GM10266 (cell line): ENCODE data around the gene ANAPC15.

Experiments
- DNase-seq: peaks from one replicate; pipeline ENCODE4 v3.0.0; 2012; ENCODE audit errors: extremely low spot score
- TF ChIP-seq, protein P1 (sequence below): IDR thresholded peaks from 2 replicates; pipeline ENCODE4 v1.5.1; 2012; ENCODE audit warnings: mild to moderate bottlenecking, low read depth; ENCODE audit not compliant: control insufficient read depth, insufficient read depth; ENCODE audit errors: missing control alignments

ANAPC15 gene

DNA sequence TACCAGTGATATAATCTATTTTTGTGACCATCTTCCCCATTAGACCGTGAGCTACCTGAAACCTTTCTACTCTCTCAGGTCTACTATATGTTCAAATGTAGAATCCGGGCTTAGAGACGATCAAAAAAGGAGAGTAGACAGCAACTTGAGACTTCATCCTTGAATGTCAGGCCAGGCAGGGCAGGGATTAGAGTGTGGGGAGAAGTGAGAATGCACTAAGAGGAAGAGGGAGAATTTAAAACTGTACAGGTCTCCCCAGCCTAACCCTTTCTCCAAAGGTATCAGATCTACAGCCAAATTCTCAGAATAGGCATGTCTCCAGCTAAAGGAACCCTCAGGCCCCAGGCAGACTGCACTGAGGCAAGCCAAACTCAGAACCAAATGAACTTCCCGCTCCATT, 10.3 kb downstream of the ANAPC15 start:
- no peak for DNase-seq
- TF ChIP-seq, protein P1, sequence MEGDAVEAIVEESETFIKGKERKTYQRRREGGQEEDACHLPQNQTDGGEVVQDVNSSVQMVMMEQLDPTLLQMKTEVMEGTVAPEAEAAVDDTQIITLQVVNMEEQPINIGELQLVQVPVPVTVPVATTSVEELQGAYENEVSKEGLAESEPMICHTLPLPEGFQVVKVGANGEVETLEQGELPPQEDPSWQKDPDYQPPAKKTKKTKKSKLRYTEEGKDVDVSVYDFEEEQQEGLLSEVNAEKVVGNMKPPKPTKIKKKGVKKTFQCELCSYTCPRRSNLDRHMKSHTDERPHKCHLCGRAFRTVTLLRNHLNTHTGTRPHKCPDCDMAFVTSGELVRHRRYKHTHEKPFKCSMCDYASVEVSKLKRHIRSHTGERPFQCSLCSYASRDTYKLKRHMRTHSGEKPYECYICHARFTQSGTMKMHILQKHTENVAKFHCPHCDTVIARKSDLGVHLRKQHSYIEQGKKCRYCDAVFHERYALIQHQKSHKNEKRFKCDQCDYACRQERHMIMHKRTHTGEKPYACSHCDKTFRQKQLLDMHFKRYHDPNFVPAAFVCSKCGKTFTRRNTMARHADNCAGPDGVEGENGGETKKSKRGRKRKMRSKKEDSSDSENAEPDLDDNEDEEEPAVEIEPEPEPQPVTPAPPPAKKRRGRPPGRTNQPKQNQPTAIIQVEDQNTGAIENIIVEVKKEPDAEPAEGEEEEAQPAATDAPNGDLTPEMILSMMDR: no peak

DNA sequence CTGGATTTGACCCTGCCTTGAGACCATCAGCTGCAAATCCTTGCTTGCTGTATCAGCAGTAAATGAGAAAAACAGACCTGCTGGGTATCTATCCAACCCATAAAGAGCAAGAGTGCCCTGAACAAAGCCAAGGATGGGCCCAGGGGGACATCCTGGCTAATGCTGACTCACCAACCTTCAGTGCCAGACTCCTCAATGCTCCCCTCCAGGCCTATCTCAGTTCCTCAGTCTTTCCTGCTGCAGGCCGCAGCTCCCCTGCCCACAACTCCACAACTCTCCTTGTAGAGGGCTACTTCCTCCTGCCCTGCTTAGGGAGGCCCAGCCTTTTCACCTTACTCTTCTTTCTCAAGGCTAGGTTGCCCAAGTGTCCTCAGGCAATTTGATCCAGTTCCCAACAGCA, 12.0 kb downstream of the ANAPC15 start:
- DNase-seq: no peak
- TF ChIP-seq, protein P1: no peak

DNA sequence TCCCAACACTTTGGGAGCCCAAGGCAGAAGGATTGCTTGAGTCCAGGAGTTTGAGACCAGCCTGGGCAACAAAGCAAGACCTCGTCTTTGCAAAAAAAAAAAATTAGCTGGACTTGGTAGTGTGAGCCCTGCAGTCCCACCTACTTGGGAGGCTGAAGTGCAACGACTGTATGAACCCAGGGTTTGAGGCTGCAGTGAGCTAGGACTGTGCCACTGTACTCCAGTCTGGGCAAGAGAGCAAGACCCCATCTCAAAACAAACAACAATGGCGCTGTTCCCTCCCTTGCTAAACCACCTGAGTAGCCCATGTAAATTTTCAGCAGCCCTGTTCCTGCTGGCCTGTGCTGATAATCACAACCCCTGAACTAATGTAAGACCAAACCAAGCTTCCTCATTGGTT, 12.5 kb downstream of the ANAPC15 start:
- DNase-seq: no peak
- TF ChIP-seq, protein P1: no peak

DNA sequence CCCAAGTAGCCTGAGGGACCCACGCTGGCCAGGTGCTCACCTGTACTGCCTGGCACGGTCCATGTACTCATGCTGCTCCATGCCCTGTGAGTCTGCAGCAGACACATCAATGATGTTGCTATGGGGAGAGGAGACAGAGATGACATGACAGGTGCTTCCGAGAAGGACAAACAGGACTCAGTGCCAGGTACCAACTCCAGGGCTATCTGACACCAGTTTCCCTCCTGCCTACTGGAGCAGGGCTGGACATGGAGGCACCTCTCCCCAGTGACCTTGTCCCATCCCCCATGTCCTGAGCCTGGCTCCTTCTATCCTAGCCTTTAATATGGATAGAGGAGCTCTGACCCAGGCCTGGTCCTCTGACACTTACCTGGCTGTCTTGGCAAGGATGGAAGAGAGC, 13.8 kb downstream of the ANAPC15 start:
- TF ChIP-seq, protein P1: no peak
- no peak for DNase-seq

DNA sequence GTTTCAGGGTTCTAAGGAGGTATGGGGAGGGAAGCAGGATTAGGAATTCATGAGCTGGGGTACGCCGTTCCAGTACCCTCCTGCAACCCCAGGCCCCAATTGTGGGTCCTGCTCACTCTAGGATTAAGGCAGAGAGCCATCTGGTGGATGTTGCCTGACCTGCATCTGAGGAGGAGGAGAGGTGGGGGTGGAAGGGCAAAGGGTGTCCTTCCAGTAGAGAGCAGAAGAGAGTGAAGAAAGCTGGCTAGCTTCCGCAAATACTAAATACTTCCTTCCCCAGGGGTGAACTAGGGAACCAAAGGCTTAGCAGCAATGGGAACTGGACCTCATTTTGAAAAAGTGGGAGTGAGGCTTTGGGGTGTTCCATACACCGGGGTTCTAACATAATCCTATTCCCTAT, 21.2 kb downstream of the ANAPC15 start:
- DNase-seq: peak; percentile 74
- TF ChIP-seq, protein P1: peak; percentile 92

DNA sequence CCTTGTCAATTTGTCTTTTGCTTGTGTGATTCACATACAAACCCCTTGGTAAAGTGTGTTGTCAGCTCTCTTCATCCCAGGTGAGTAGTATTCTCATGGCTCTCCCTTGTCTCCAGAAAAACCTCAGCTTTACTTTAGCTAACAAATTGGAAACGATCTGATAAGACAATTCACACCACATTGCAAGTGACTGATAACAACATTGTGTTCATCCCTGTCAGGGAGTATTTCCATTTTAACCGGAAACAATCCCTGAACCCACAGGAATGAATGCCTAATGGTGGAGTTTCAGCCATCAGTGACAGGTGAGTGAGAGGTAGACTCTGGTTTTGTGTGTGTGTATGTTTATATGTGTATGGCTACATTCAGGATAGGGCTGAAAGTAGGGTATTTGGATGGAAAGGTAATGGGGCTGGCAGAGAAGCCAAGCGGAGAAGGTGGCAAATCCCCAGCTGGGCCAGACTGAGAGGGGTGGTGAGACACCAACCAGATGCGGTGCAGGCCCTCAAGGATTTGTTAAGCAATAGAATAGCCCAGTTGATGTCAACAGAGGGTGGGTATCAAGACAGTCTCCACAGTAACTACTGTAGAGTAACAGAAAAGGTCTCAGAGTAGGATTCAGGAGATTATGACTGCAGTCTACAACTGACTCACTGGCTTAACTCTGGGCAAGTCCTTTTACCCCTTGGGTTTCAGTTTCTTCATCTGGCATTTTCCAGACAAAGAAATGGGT, 24.3 kb downstream of the ANAPC15 start:
- TF ChIP-seq, protein P1: no peak
- DNase-seq: no peak

DNA sequence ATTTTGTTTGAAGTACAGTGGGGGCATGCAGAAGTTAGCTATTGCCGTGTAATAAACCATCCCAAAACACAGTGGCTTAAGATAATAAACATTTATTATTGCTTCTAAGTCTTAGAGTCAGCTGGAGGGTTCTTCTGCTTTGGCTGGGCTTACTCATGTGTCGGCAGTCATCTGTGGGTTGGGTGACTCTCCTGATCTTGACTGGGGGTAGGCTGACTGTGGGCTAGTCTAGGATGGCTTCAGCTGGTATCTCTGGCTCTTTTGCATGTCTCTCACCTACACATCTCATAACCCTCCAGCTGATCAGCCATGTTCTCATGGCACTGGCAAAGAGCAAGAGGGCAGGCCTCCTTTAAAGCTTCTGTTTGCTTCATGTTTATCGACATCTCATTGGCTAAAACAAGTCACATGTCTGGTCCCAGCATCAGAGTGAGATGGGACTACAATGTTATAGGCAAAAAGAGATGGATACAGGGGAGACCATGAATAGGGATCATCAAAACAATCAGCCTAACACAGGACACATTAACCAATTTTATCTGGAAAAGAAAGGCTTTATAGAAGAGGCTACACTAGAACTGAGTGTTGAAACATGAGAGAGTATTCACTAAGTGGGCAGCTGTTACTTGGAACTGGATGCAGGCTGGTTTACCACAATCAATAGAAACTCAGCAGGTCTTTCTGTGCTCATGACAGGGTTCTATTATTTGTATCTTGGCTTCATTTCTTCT, 26.7 kb downstream of the ANAPC15 start:
- no peak for DNase-seq
- TF ChIP-seq, protein P1: no peak
